CD14-positive monocyte (primary cell): ENCODE data around the gene STXBP6. TPM values are rescaled to one million over a fixed set of nuclear protein-coding genes. Genes with fewer than 3 reads are reported as not detected.

Source experiments
- DNase-seq, 3 donors: peaks; one replicate each; pipeline ENCODE4 v3.0.0-alpha.2; 2011 to 2022
- H2AFZ ChIP-seq: 2 replicates; pipeline ENCODE4 v1.6.0; 2012; ENCODE audit warnings: mild to moderate bottlenecking, low read depth, low read length, inconsistent platforms; ENCODE audit not compliant: insufficient read depth, poor library complexity, severe bottlenecking
- H3K27ac ChIP-seq, 2 donors: 1 replicate in 1 of 2; 2 replicates in 1 of 2; pipeline ENCODE4 v1.5.1; 2012 to 2013; ENCODE audit warnings: low read length in 2 of 2, control low read depth in 1 of 2, inconsistent platforms in 1 of 2, low read depth in 1 of 2, mild to moderate bottlenecking in 1 of 2
- H3K27me3 ChIP-seq, 2 donors: one replicate each; pipeline versions ENCODE4 v1.6.0 to v1.6.1; 2011 to 2013; ENCODE audit warnings: low read length in 2 of 2; ENCODE audit not compliant: control insufficient read depth in 2 of 2, insufficient read depth in 2 of 2
- H3K36me3 ChIP-seq, 2 donors: replicated peaks in 1 of 2; 1 replicate in 1 of 2; 2 replicates in 1 of 2; pipeline versions ENCODE4 v1.5.1 to v1.6.1; 2012 to 2013; ENCODE audit warnings: low read length in 2 of 2, control low read depth in 1 of 2, inconsistent platforms in 1 of 2, mild to moderate bottlenecking in 1 of 2; ENCODE audit not compliant: insufficient read depth in 2 of 2, control insufficient read depth in 1 of 2
- H3K4me1 ChIP-seq, 2 donors: 1 replicate in 1 of 2; 2 replicates in 1 of 2; pipeline versions ENCODE4 v1.5.1 to v1.6.1; 2012 to 2013; ENCODE audit warnings: low read length in 2 of 2, control low read depth in 1 of 2, inconsistent platforms in 1 of 2, mild to moderate bottlenecking in 1 of 2, moderate library complexity in 1 of 2; ENCODE audit not compliant: insufficient read depth in 2 of 2, control insufficient read depth in 1 of 2
- H3K4me2 ChIP-seq: replicated peaks from 2 replicates; pipeline ENCODE3; 2012; ENCODE audit warnings: low read length, moderate library complexity, mild to moderate bottlenecking; ENCODE audit not compliant: poor library complexity, severe bottlenecking; ENCODE audit errors: extremely low read depth
- H3K4me3 ChIP-seq, 3 experiments: fragments of 200-600 bp in 1 of 3; sonication (generic) in 1 of 3; replicated peaks in 1 of 3; 1 replicate in 2 of 3; 2 replicates in 1 of 3; pipeline ENCODE4 v1.5.1; 2011 to 2013; ENCODE audit warnings: low read length in 3 of 3, mild to moderate bottlenecking in 3 of 3, control low read depth in 2 of 3, low read depth in 2 of 3, inconsistent platforms in 1 of 3, moderate library complexity in 1 of 3
- H3K79me2 ChIP-seq: 2 replicates; pipeline ENCODE4 v1.6.0; 2012; ENCODE audit warnings: mild to moderate bottlenecking, control low read depth, inconsistent platforms, low read length, moderate library complexity; ENCODE audit not compliant: insufficient read depth
- H3K9ac ChIP-seq: 2 replicates; pipeline ENCODE4 v1.6.0; 2017; ENCODE audit warnings: low read length, mild to moderate bottlenecking; ENCODE audit not compliant: insufficient read depth, poor library complexity, severe bottlenecking
- H3K9me3 ChIP-seq, 2 donors: replicated peaks in 1 of 2; 1 replicate in 1 of 2; 2 replicates in 1 of 2; pipeline versions ENCODE4 v1.5.1 to v1.6.1; 2012 to 2013; ENCODE audit warnings: low read length in 2 of 2, control low read depth in 1 of 2; ENCODE audit not compliant: control insufficient read depth in 1 of 2, insufficient read depth in 1 of 2
- H4K20me1 ChIP-seq: 2 replicates; pipeline ENCODE4 v1.6.0; 2012; ENCODE audit warnings: mild to moderate bottlenecking, low read length, control low read depth, moderate library complexity; ENCODE audit not compliant: insufficient read depth
- H3K27ac Mint-ChIP-seq, 7 donors: one replicate each; pipeline ENCODE4 v1.8.0; 2020; ENCODE audit warnings: mild to moderate bottlenecking in 7 of 7, mixed read lengths in 7 of 7, moderate library complexity in 6 of 7, inconsistent platforms in 2 of 7
- H3K27me3 Mint-ChIP-seq, 3 donors: one replicate each; pipeline ENCODE4 v1.8.0; 2021 to 2022; ENCODE audit warnings: low read depth in 3 of 3, mild to moderate bottlenecking in 3 of 3, mixed read lengths in 3 of 3, moderate library complexity in 3 of 3, inconsistent platforms in 1 of 3
- H3K36me3 Mint-ChIP-seq, 2 donors: one replicate each; pipeline ENCODE4 v1.8.0; 2020; ENCODE audit warnings: mixed read lengths in 2 of 2, inconsistent platforms in 1 of 2, mild to moderate bottlenecking in 1 of 2
- H3K4me1 Mint-ChIP-seq: one replicate; pipeline ENCODE4 v1.8.0; 2020; ENCODE audit warnings: mild to moderate bottlenecking, mixed read lengths
- H3K4me3 Mint-ChIP-seq, 2 donors: one replicate each; pipeline ENCODE4 v1.8.0; 2020; ENCODE audit warnings: mild to moderate bottlenecking in 2 of 2, mixed read lengths in 2 of 2, moderate library complexity in 1 of 2
- H3K9me3 Mint-ChIP-seq, 7 donors: one replicate each; pipeline ENCODE4 v1.8.0; 2020 to 2022; ENCODE audit warnings: mixed read lengths in 7 of 7, mild to moderate bottlenecking in 6 of 7, moderate library complexity in 6 of 7, inconsistent platforms in 2 of 7
- WGBS: methylation state at CpG from one replicate; pipeline ENCODE4 v1.1.5; 2013; ENCODE audit warnings: missing lambda C conversion rate; ENCODE audit not compliant: insufficient coverage; 5-methylcytosine and 5-hydroxymethylcytosine counted together
- intact Hi-C, 2 donors: fragments of 100-400 bp; cut with micrococcal nuclease; formaldehyde crosslinking; loops; one replicate each; pipeline versions ENCODE4 v1.15.0 to v1.15.1; 2023
- polyA plus RNA-seq, 3 donors: library from polyadenylated mRNA; depleted of rRNA in 1 of 3; unstranded in 2 of 3; stranded (reverse) in 1 of 3; fragments of 300-500 nt in 2 of 3; fragments of >200 nt in 1 of 3; fragmentation: Illumina TruSeq in 2 of 3; gene quantifications; 1 replicate in 2 of 3; 2 replicates in 1 of 3; pipeline ENCODE4 v1.2.3, GENCODE V29; 2012 to 2021
- TF ChIP-seq, protein P1 (sequence below): fragments of 200-600 bp; IDR thresholded peaks from one replicate; pipeline ENCODE4 v1.8.0; 2022; ENCODE audit warnings: antibody characterized with exemption, mild to moderate bottlenecking

STXBP6 gene
- polyA plus RNA-seq, 3 donors = 0.05 to 0.25 (median 0.08) TPM

DNA sequence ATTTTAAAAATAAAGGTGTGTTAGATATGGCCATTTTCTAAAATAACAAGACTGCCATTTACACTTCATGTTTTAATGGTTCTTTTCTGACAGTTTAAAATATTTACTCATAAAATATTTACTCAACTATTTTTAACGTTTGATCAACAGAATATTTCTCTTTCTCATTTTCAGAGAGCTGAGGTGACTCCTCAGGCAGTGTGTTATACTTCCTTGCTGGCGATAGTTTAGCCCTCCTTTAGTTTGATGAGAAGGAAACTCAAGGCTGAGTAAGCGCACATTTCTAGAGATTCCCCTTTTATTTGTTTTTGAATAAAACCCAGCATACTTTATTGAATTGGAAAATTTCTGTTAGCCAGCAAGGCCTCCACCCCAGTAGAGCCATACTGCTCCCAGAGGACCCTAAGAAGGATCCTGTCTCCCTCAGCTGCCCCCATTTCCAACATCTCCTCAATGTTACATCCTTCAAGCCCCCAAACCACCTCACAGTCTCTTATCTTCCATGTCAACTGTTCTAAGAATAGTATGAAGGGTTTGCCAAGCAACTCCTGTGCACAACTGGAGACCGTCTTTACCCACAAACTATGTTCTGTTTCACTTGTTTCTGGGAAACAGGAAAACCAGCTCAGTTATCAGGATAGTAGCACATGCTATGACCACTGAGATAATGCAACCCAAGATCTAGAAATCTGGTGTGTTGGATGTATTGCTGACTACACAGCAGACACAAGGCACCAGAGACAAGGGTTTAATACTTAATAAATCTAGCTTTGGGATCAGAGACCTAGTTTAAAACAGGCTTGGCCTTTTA lies 129.5 kb downstream of the STXBP6 start:
- Histone ChIP-seq H4K20me1 (no peaks in the 10 kb centered on the region), H3K27me3 (no peaks in the 10 kb centered on the region), H2AFZ (no peak overlapping the region), H3K9ac (no peak overlapping the region), H3K4me2 (no peak overlapping the region), H3K27ac (no peak overlapping the region), H3K4me1 (no peaks in the 10 kb centered on the region), H3K9me3 (no peaks in the 10 kb centered on the region), H3K79me2 (no peaks in the 10 kb centered on the region), H3K4me3 (no peak overlapping the region), H3K36me3 (no peaks in the 10 kb centered on the region)
- peak overlapping the region in 1 of 2 donors; percentile 1 for H3K4me3 Mint-ChIP-seq
- no peak overlapping the region for H3K27ac Mint-ChIP-seq
- no peaks in the 10 kb centered on the region for H3K9me3 Mint-ChIP-seq
- peaks cover 2 to 4% (median 3%) of the 10 kb centered on the region in 3 donors for H3K27me3 Mint-ChIP-seq
- H3K4me1 Mint-ChIP-seq = no peaks in the 10 kb centered on the region
- intact Hi-C loops = no loop called here
- WGBS = no CpG with 5 or more reads among the region's 4 CpGs
- DNase-seq = no peak
- TF ChIP-seq, protein P1, sequence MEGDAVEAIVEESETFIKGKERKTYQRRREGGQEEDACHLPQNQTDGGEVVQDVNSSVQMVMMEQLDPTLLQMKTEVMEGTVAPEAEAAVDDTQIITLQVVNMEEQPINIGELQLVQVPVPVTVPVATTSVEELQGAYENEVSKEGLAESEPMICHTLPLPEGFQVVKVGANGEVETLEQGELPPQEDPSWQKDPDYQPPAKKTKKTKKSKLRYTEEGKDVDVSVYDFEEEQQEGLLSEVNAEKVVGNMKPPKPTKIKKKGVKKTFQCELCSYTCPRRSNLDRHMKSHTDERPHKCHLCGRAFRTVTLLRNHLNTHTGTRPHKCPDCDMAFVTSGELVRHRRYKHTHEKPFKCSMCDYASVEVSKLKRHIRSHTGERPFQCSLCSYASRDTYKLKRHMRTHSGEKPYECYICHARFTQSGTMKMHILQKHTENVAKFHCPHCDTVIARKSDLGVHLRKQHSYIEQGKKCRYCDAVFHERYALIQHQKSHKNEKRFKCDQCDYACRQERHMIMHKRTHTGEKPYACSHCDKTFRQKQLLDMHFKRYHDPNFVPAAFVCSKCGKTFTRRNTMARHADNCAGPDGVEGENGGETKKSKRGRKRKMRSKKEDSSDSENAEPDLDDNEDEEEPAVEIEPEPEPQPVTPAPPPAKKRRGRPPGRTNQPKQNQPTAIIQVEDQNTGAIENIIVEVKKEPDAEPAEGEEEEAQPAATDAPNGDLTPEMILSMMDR = no peak
- no peaks in the 10 kb centered on the region for H3K36me3 Mint-ChIP-seq

DNA sequence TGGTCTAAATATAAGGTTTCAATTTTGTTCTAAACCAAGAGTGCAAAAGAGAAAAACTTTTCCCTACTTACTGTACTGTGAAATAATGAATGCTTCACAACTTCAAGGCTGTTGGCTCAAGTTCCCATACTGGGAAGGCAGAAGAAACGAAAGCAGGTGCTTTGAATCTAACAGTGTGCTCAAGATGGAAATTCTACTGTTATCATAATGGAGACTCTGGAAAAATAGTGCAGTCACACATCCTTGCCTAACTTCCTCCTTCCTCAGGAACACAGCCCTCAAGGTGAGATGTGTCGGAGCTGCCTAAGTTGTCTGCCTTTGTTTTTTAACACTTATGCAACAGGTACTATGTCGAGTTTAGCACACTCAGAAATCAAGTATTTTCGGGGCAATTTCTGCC lies 131.1 kb downstream of the STXBP6 start:
- Histone ChIP-seq H3K4me1 (no peaks in the 10 kb centered on the region), H3K36me3 (no peaks in the 10 kb centered on the region)
- peaks cover 2 to 5% (median 3%) of the 10 kb centered on the region in 3 donors for H3K27me3 Mint-ChIP-seq

More for the DNA sequence above, 131.1 kb downstream of the STXBP6 start:
- H2AFZ ChIP-seq = no peak overlapping the region
- H3K9me3 ChIP-seq = no peaks in the 10 kb centered on the region
- Mint-ChIP-seq H3K4me3 (no peak overlapping the region), H3K27ac (no peak overlapping the region), H3K36me3 (no peaks in the 10 kb centered on the region), H3K9me3 (no peaks in the 10 kb centered on the region), H3K4me1 (peaks cover 4% of the 10 kb centered on the region)
- H3K27ac ChIP-seq = no peak overlapping the region
- no peaks in the 10 kb centered on the region for H3K27me3 ChIP-seq
- intact Hi-C loops = no loop called here
- H3K4me2 ChIP-seq = no peak overlapping the region
- no peak overlapping the region for H3K4me3 ChIP-seq
- no peaks in the 10 kb centered on the region for H3K79me2 ChIP-seq
- DNase-seq = no peak
- H4K20me1 ChIP-seq = no peaks in the 10 kb centered on the region
- no peak overlapping the region for H3K9ac ChIP-seq
- WGBS = 22% methylated on average over 1 of the region's 4 CpGs
- TF ChIP-seq, protein P1 = no peak
